GM23248 (cell line): ENCODE results near the gene TRRAP.

Experiments used
- EZH2 ChIP-seq: fragments of 200-600 bp; sonication (generic); IDR thresholded peaks from 2 replicates; pipeline ENCODE4 v1.6.1; 2018; ENCODE audit warnings: antibody characterized with exemption, mild to moderate bottlenecking; ENCODE audit not compliant: insufficient read depth, poor library complexity, severe bottlenecking
- EZH2phosphoT487 ChIP-seq: fragments of 200-600 bp; sonication (generic); IDR thresholded peaks from 2 replicates; pipeline ENCODE4 v1.6.1; 2018; ENCODE audit warnings: antibody characterized with exemption, moderate library complexity, mild to moderate bottlenecking, low read depth; ENCODE audit not compliant: insufficient read depth

- no peak for TF ChIP-seq EZH2
- no peak for TF ChIP-seq EZH2phosphoT487
These were observed 122.7 kb downstream of the TRRAP start for GRCh38 chr7:99000904-99001465.
